ENCODE results near the gene MCAT. TPM values are rescaled to one million over a fixed set of nuclear protein-coding genes. Genes with fewer than 3 reads are reported as not detected.

The MCAT gene
- total RNA-seq, 1 donor from 2014 or later, result 25.7 TPM

GRCh38 chr22:43090130-43090789 is 52.9 kb downstream of the MCAT start:
- H3K27me3 Mint-ChIP-seq (ENCODE audit: low read depth), result no peaks in the 10 kb centered on the region
- peak overlapping the region; percentile 90 for H3K4me3 Mint-ChIP-seq
- H3K27ac Mint-ChIP-seq (ENCODE audit: unreplicated experiment), result no peak overlapping the region
- peak; percentile 55 for TF ChIP-seq CTCF (conservative IDR thresholded peaks at IDR 0.05)
- no peak for DNase-seq (ENCODE audit: low read depth, low spot score)
- H3K36me3 Mint-ChIP-seq (ENCODE audit: low read depth), result peaks cover 3% of the 10 kb centered on the region
- H3K4me1 Mint-ChIP-seq, result peaks cover 13% of the 10 kb centered on the region
- no peaks in the 10 kb centered on the region for H3K9me3 Mint-ChIP-seq

GRCh38 chr22:43088984-43089717 is 54.0 kb downstream of the MCAT start, which contains the start of gene TTLL1:
Gene TTLL1 (minus strand): TSS chr22:43089391. CDS start chr22:43075586, 13,805 bp downstream.
- H3K27me3 Mint-ChIP-seq (ENCODE audit: low read depth), result no peaks in the 10 kb centered on the region

GRCh38 chr22:43088627-43088983 is 54.6 kb downstream of the MCAT start:
- Mint-ChIP-seq H3K4me3 (peak overlapping the region; percentile 93), H3K4me1 (peaks cover 13% of the 10 kb centered on the region), H3K36me3 (ENCODE audit: low read depth) (peaks cover 5% of the 10 kb centered on the region), H3K9me3 (no peaks in the 10 kb centered on the region), H3K27ac (ENCODE audit: unreplicated experiment) (no peak overlapping the region), H3K27me3 (ENCODE audit: low read depth) (no peaks in the 10 kb centered on the region)
- TF ChIP-seq CTCF (conservative IDR thresholded peaks at IDR 0.05), result no peak
- DNase-seq (ENCODE audit: low read depth, low spot score), result no peak

More at GRCh38 chr22:43088984-43089717, 54.0 kb downstream of the MCAT start, which contains the start of gene TTLL1:
- H3K36me3 Mint-ChIP-seq (ENCODE audit: low read depth), result peaks cover 5% of the 10 kb centered on the region
- H3K4me1 Mint-ChIP-seq, result peaks cover 13% of the 10 kb centered on the region
- TF ChIP-seq CTCF (conservative IDR thresholded peaks at IDR 0.05), result no peak
- no peaks in the 10 kb centered on the region for H3K9me3 Mint-ChIP-seq
- no peak within 1 kb of the TSS for H3K27ac Mint-ChIP-seq (ENCODE audit: unreplicated experiment)
- peak within 1 kb of the TSS; percentile 93 for H3K4me3 Mint-ChIP-seq
- peak; percentile 81 for DNase-seq (ENCODE audit: low read depth, low spot score)

- no peak for DNase-seq (ENCODE audit: low read depth, low spot score)
- H3K4me1 Mint-ChIP-seq, result peaks cover 13% of the 10 kb centered on the region
- no peaks in the 10 kb centered on the region for H3K9me3 Mint-ChIP-seq
- H3K36me3 Mint-ChIP-seq (ENCODE audit: low read depth), result peaks cover 5% of the 10 kb centered on the region
- peak overlapping the region; percentile 80 for H3K4me3 Mint-ChIP-seq
- no peak for TF ChIP-seq CTCF (conservative IDR thresholded peaks at IDR 0.05)
- no peaks in the 10 kb centered on the region for H3K27me3 Mint-ChIP-seq (ENCODE audit: low read depth)
- H3K27ac Mint-ChIP-seq (ENCODE audit: unreplicated experiment), result no peak overlapping the region
Observed at GRCh38 chr22:43085658-43086606, 57.3 kb downstream of the MCAT start.

Other genes starting within 250 kb of the MCAT start
- gene PACSIN2, start 128.2 kb downstream of the MCAT start, total RNA-seq, result 76.1 and 79.4 TPM in 2 replicates
- gene TTLL1, start 54.0 kb downstream of the MCAT start, total RNA-seq, result 19.1 TPM in 2 replicates
- gene BIK, start 32.6 kb downstream of the MCAT start, total RNA-seq, result 0.61 and 0.86 TPM in 2 replicates
- gene TSPO, start 8.2 kb upstream of the MCAT start, total RNA-seq, result 11.1 and 12.3 TPM in 2 replicates
- 72.4 and 73.8 TPM in 2 replicates for gene TTLL12, start 43.7 kb upstream of the MCAT start, total RNA-seq
- gene SCUBE1, start 200.0 kb upstream of the MCAT start, total RNA-seq, result 10.6 and 12.1 TPM in 2 replicates